HG02852 (cell line): ENCODE data around the gene ARFIP2.

Experiments used
- ATAC-seq: cut with Tn5 transposase; IDR thresholded peaks from one replicate; pipeline ENCODE4 v1.9.1; 2021; ENCODE audit warnings: mild to moderate bottlenecking, moderate library complexity; ENCODE audit not compliant: unreplicated experiment

The ARFIP2 gene

GRCh38 chr11:6448574-6448973 lies 32.6 kb downstream of the ARFIP2 start:
- no peak for ATAC-seq

GRCh38 chr11:6443269-6444003 lies 37.7 kb downstream of the ARFIP2 start:
- peak; percentile 73 for ATAC-seq

GRCh38 chr11:6442441-6442840 lies 38.7 kb downstream of the ARFIP2 start:
- no peak for ATAC-seq

GRCh38 chr11:6440906-6441358 lies 40.2 kb downstream of the ARFIP2 start, which contains the start of gene HPX:
HPX (minus strand) TSS chr11:6440987; CDS start chr11:6440963, 24 bp downstream.
- no peak for ATAC-seq

GRCh38 chr11:6438979-6439571 lies 42.1 kb downstream of the ARFIP2 start:
- ATAC-seq: no peak

GRCh38 chr11:6437993-6438392 lies 43.1 kb downstream of the ARFIP2 start:
- no peak for ATAC-seq

GRCh38 chr11:6437423-6437822 lies 43.7 kb downstream of the ARFIP2 start:
- no peak for ATAC-seq

- ATAC-seq: peak; percentile 50
Measured at GRCh38 chr11:6433998-6434660, 47.0 kb downstream of the ARFIP2 start.

GRCh38 chr11:6431861-6432260 lies 49.3 kb downstream of the ARFIP2 start:
- ATAC-seq: no peak

- ATAC-seq: no peak
Measured at GRCh38 chr11:6427516-6427915, 53.6 kb downstream of the ARFIP2 start.
